HT1080 (cell line): ENCODE results near the gene IRF5. TPM values are rescaled to one million over a fixed set of nuclear protein-coding genes. Genes with fewer than 3 reads are reported as not detected.
"Not testable (repeated sequence)": the region's sequence is repeated elsewhere in the genome, so short reads cannot be mapped to it uniquely, and the experiment has no call there.

Source experiments
- DNase-seq: peaks from one replicate; pipeline ENCODE4 v3.0.0-alpha.2; 2015; ENCODE audit warnings: low read depth
- total RNA-seq: library from RNA; depleted of rRNA; stranded (reverse); fragments of >200 nt; shearing (Covaris generic); gene quantifications from 2 replicates; pipeline ENCODE4 v1.2.3, GENCODE V29; 2014

Gene IRF5
- total RNA-seq, 1 experiment from 2014 or later = 2.3 TPM

DNA sequence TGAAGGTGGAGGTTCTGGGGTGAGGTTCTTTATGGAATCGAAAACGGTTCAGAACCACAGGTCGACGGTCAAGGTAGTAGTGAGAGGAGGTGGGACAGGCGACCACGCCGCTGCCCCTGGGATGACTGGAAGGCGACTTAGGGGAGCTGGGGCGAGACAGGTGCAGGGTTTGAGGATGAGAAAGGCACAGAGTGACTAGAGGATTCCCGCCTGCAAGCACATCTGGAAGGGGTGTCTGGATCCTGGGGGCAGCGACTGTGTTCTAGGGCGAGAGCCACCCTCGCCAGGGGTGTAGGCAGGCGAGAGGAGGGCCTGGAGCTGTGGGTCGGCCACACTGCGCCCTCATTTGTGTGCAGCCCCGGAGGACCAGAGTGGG lies 468 bp upstream of the IRF5 start:
- no peak for DNase-seq

GRCh38 chr7:128938544-128939074 lies 882 bp downstream of the IRF5 start:
- DNase-seq = no peak

DNA sequence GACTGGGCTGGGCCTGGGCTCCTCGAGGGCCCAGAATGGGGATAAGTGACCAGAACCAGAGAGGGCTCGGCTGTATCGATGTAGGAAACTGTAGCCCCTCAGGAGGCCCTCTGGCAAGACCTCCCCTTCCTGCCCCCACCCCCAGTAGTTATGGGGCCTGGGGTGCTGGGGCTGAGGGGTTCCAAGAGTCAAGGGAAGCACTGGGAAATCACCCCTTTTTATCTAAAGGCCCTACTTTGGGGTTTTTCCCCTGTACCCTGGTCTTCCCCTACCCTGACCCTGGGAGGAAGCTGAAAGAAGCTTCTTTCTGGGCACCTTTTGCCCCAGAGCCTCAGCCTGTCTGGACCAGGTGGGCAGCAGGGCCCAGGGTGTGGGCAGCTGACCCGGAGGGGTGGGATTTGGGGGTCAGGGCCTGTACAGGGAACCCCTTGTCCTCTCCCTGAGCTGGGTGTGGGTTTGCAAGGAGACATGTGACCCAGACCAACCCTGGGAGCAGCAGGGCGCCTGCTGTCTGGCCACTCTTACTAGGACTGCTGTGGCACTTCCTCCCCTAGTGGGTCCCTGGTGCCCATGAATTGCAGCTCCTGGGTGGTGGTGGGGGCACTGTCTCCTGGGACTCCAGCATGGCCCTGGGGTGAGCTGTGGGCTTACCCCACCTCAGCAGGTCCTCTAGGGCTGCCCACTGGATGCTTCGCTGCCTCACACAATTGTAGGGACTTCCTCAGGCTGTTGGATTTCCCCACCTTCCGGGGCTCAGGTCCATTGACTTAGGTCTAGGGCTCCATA lies 1.5 kb downstream of the IRF5 start:
- no peak for DNase-seq

- DNase-seq = no peak
Observed at GRCh38 chr7:128939861-128940410, 2.2 kb downstream of the IRF5 start.

DNA sequence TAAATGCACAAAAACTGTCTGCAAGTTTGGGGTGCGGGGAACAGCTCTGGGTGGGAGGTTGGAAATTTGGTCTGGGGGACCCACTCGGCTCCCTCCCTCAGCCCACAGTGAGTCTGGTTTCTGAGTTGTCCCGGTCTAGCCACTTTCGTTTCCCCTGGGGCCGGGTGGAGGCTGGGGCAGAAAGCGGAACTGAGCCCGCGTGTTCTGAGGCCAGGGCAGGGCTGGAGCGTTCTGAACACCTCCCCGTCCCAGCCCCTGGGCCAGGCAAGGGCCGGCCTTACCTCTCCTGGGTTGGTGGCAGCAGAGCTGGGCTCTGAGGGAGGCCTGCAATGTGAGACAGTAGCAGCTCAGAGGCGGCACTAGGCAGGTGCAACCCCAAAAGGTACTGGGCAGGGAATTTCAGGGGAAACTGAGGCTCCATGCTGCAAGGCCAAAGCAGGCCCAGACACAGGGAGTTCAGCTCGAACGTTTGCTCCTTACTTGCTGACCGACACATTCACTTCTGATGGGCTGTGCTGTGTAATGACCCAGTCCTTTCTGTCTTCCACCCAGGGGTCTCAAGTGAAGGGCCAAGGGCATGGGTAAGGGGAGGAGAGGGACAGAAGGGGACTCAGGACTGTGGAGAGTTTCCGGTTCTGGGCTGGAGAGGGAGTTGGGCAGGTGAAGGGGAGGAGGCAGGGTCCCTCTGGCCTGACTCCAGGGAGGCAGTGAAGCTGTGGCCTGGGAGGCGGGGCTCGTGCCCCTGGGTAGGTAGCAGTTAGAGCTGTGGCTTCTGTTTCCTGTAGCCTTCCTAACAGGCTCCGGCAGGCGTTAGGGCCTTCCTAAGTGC lies 3.0 kb downstream of the IRF5 start:
- no peak for DNase-seq

DNA sequence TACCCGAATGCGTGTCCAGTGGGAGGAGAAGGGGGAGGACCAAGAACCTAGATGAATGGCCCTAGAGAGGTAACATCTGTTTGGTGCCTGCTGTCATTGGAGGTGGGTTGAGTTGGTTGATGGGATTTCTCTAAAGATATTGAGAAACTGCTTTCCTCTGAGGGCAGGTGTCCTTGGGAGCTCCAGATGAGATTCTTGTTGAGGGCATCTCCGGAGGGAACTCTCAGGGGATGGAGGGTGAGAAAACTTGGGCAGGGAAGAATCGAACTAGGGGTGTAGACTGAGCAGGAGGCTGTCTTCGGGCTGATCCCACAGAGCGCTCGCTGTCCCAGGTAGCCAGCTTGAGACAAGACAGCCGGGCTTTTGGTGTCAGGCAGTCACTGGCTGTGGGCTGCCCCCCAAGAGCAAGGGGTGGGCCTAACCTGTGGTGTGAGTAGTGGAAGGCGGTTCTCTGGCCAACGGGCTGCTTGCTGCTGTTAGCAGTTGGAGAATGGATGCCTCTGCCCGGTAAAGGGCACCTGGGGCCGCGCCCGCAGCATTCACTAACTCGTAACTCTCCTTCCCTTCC lies 3.7 kb downstream of the IRF5 start:
- DNase-seq = no peak

GRCh38 chr7:128941946-128942526 lies 4.3 kb downstream of the IRF5 start:
- no peak for DNase-seq

DNA sequence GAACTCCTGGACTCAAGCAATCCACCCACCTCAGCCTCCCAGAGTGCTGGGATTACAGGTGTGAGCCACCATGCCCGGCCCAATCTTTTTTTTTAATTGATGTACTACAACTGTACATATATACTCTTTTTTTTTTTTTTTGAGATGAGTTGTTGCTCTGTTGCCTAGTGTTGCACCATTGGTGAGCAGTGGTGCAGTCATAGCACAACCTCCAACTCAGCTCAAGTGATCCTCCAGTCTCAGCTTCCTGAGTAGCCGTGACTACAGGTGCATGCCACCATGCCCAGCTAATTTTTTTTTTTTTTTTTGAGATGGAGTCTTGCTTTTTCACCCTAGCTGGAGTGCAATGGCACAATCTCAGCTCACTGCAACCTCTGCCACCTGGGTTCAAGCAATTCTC lies 5.5 kb downstream of the IRF5 start:
- DNase-seq = not testable (repeated sequence)

- no peak for DNase-seq
Observed at GRCh38 chr7:128944487-128945236, 6.9 kb downstream of the IRF5 start.

GRCh38 chr7:128945668-128946366 lies 8.1 kb downstream of the IRF5 start:
- no peak for DNase-seq

GRCh38 chr7:128946936-128947830 lies 9.5 kb downstream of the IRF5 start:
- DNase-seq = no peak

- no peak for DNase-seq
Observed at GRCh38 chr7:128947854-128948253, 10.1 kb downstream of the IRF5 start.

DNA sequence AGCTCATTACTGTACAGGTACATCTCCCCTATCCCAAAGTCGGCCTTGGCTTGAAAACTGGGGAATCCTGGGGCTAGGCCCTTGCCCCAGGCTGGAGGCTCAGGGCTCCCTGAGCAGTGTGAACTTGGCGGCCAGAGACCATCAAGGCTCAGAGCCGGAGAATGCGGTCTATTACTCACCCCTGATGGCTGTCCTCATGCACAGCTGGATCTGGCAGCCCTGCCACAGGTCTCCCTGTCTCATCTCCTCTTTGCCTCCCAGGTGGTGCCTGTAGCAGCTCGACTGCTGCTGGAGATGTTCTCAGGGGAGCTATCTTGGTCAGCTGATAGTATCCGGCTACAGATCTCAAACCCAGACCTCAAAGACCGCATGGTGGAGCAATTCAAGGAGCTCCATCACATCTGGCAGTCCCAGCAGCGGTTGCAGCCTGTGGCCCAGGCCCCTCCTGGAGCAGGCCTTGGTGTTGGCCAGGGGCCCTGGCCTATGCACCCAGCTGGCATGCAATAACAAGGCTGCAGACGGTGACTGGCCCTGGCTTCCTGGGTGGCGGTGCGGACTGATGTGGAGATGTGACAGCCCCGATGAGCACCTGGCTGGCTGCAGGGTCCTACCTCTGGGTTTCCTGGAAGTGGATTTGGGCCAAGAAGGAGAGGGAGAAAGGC lies 10.7 kb downstream of the IRF5 start:
- DNase-seq = no peak

GRCh38 chr7:128948976-128949760 lies 11.4 kb downstream of the IRF5 start:
- no peak for DNase-seq

- DNase-seq = no peak
Observed at GRCh38 chr7:128951296-128951695, 13.6 kb downstream of the IRF5 start.

GRCh38 chr7:128954150-128954549 lies 16.4 kb downstream of the IRF5 start:
- no peak for DNase-seq
